WTC11 (cell line): ENCODE results near the gene LYPD6. TPM values are rescaled to one million over a fixed set of nuclear protein-coding genes. Genes with fewer than 3 reads are reported as not detected.

Source experiments
- ATAC-seq: fragments of 200-7000 bp; cut with Tn5 transposase; 2 replicates; pipeline ENCODE4 v1.10.0; 2021; ENCODE audit warnings: mild to moderate bottlenecking, moderate library complexity
- CTCF ChIA-PET: fragments of 300-600 bp; sonication (Branson Sonifier 250); formaldehyde crosslinking; loops from one replicate; lab custom pipeline; 2021; ENCODE audit warnings: antibody characterized with exemption; lab: Charles Lee
- POLR2A ChIA-PET: fragments of 350-600 bp; sonication (Branson Sonifier 250); formaldehyde crosslinking; loops from one replicate; lab custom pipeline; 2021; ENCODE audit warnings: antibody characterized with exemption; lab: Charles Lee
- DNase-seq: peaks from one replicate; pipeline ENCODE4 v3.0.0; 2021; ENCODE audit warnings: low spot score
- H3K27ac Mint-ChIP-seq: 2 replicates; pipeline ENCODE4 v1.8.0; 2021; ENCODE audit warnings: mixed read lengths
- H3K27me3 Mint-ChIP-seq: 2 replicates; pipeline ENCODE4 v1.8.0; 2021; ENCODE audit warnings: low read depth, mild to moderate bottlenecking, moderate library complexity, mixed read lengths
- H3K36me3 Mint-ChIP-seq: 2 replicates; pipeline ENCODE4 v1.8.0; 2021; ENCODE audit warnings: mixed read lengths
- H3K4me1 Mint-ChIP-seq: 2 replicates; pipeline ENCODE4 v1.8.0; 2022; ENCODE audit warnings: mixed read lengths
- H3K4me3 Mint-ChIP-seq: 2 replicates; pipeline ENCODE4 v1.8.0; 2021; ENCODE audit warnings: mild to moderate bottlenecking, moderate library complexity, mixed read lengths
- H3K9me3 Mint-ChIP-seq: 2 replicates; pipeline ENCODE4 v1.8.0; 2021; ENCODE audit warnings: mixed read lengths
- ATF2 ChIP-seq: sonication (generic); formaldehyde crosslinking; IDR thresholded peaks from 2 replicates; pipeline ENCODE4 v1.8.1; 2022; ENCODE audit warnings: low read depth, missing genetic modification reagents, borderline replicate concordance
- ATF6 ChIP-seq: sonication (generic); formaldehyde crosslinking; IDR thresholded peaks from 2 replicates; pipeline ENCODE4 v1.8.1; 2023; ENCODE audit warnings: mild to moderate bottlenecking, missing genetic modification reagents
- CREB1 ChIP-seq: sonication (generic); formaldehyde crosslinking; IDR thresholded peaks from 2 replicates; pipeline ENCODE4 v1.8.0; 2023; ENCODE audit warnings: mild to moderate bottlenecking, missing genetic modification reagents
- CREM ChIP-seq: sonication (generic); formaldehyde crosslinking; IDR thresholded peaks from 2 replicates; pipeline ENCODE4 v1.8.1; 2022; ENCODE audit warnings: mild to moderate bottlenecking, missing genetic modification reagents, moderate library complexity
- E2F5 ChIP-seq: sonication (generic); formaldehyde crosslinking; IDR thresholded peaks from 2 replicates; pipeline ENCODE4 v1.8.1; 2022; ENCODE audit warnings: mild to moderate bottlenecking, moderate library complexity, missing genetic modification reagents
- MXD4 ChIP-seq: fragments of 250-450 bp; sonication (Bioruptor Pico); IDR thresholded peaks from 2 replicates; pipeline ENCODE4 v1.8.0; 2021; ENCODE audit warnings: mild to moderate bottlenecking, moderate library complexity, borderline replicate concordance
- NR1H2 ChIP-seq: sonication (generic); formaldehyde crosslinking; IDR thresholded peaks from 2 replicates; pipeline ENCODE4 v1.9.0; 2021; ENCODE audit warnings: mild to moderate bottlenecking, moderate library complexity, missing genetic modification reagents
- NR2C2 ChIP-seq: sonication (generic); formaldehyde crosslinking; IDR thresholded peaks from 2 replicates; pipeline ENCODE4 v1.8.0; 2022; ENCODE audit warnings: mild to moderate bottlenecking, missing genetic modification reagents
- RELA ChIP-seq: sonication (generic); formaldehyde crosslinking; IDR thresholded peaks from 2 replicates; pipeline ENCODE4 v1.8.1; 2022; ENCODE audit warnings: missing genetic modification reagents, mild to moderate bottlenecking, borderline replicate concordance
- SMAD4 ChIP-seq: sonication (generic); formaldehyde crosslinking; IDR thresholded peaks from 2 replicates; pipeline ENCODE4 v1.8.0; 2022; ENCODE audit warnings: mild to moderate bottlenecking, missing genetic modification reagents
- ZMAT4 ChIP-seq: fragments of 250-450 bp; sonication (Bioruptor Pico); IDR thresholded peaks from 2 replicates; pipeline ENCODE4 v1.9.0; 2021; ENCODE audit warnings: mild to moderate bottlenecking
- ZNF396 ChIP-seq: fragments of 250-450 bp; sonication (Bioruptor Pico); IDR thresholded peaks from 2 replicates; pipeline ENCODE4 v1.8.0; 2021; ENCODE audit warnings: mild to moderate bottlenecking, moderate library complexity, borderline replicate concordance
- ZNF512 ChIP-seq: sonication (generic); formaldehyde crosslinking; IDR thresholded peaks from 2 replicates; pipeline ENCODE4 v1.8.1; 2022; ENCODE audit warnings: missing genetic modification reagents, borderline replicate concordance
- total RNA-seq: library from RNA; stranded (reverse); gene quantifications from 3 replicates; pipeline ENCODE4 v1.2.3, GENCODE V29; 2021
- TF ChIP-seq, protein P1 (sequence below): fragments of 250-450 bp; sonication (Bioruptor Pico); IDR thresholded peaks from 2 replicates; pipeline ENCODE4 v1.9.0; 2021; ENCODE audit warnings: mild to moderate bottlenecking
- TF ChIP-seq, protein P2 (sequence below): sonication (generic); formaldehyde crosslinking; IDR thresholded peaks from 2 replicates; pipeline ENCODE4 v1.8.0; 2023; ENCODE audit warnings: missing genetic modification reagents, mild to moderate bottlenecking, borderline replicate concordance
- TF ChIP-seq, protein P3 (sequence below): sonication (generic); formaldehyde crosslinking; IDR thresholded peaks from 2 replicates; pipeline ENCODE4 v1.8.1; 2023; ENCODE audit warnings: mild to moderate bottlenecking, missing genetic modification reagents, moderate library complexity

Gene LYPD6
- total RNA-seq, 1 experiment from 2014 or later: 4.8 TPM

- TF ChIP-seq RELA (CRISPR knock-in tag) (no peak), SMAD4 (CRISPR knock-in tag) (no peak), CREB1 (CRISPR knock-in tag) (no peak), CREM (CRISPR knock-in tag) (no peak), NR1H2 (CRISPR knock-in tag) (no peak), E2F5 (CRISPR knock-in tag) (no peak), ZNF396 (no peak), NR2C2 (CRISPR knock-in tag) (no peak), ZMAT4 (CRISPR knock-in tag) (no peak), ZNF512 (CRISPR knock-in tag) (no peak), ATF2 (no peak), MXD4 (no peak), ATF6 (CRISPR knock-in tag) (no peak)
- TF ChIP-seq, protein P1, sequence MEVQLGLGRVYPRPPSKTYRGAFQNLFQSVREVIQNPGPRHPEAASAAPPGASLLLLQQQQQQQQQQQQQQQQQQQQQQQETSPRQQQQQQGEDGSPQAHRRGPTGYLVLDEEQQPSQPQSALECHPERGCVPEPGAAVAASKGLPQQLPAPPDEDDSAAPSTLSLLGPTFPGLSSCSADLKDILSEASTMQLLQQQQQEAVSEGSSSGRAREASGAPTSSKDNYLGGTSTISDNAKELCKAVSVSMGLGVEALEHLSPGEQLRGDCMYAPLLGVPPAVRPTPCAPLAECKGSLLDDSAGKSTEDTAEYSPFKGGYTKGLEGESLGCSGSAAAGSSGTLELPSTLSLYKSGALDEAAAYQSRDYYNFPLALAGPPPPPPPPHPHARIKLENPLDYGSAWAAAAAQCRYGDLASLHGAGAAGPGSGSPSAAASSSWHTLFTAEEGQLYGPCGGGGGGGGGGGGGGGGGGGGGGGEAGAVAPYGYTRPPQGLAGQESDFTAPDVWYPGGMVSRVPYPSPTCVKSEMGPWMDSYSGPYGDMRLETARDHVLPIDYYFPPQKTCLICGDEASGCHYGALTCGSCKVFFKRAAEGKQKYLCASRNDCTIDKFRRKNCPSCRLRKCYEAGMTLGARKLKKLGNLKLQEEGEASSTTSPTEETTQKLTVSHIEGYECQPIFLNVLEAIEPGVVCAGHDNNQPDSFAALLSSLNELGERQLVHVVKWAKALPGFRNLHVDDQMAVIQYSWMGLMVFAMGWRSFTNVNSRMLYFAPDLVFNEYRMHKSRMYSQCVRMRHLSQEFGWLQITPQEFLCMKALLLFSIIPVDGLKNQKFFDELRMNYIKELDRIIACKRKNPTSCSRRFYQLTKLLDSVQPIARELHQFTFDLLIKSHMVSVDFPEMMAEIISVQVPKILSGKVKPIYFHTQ (CRISPR knock-in tag): no peak
- TF ChIP-seq, protein P2, sequence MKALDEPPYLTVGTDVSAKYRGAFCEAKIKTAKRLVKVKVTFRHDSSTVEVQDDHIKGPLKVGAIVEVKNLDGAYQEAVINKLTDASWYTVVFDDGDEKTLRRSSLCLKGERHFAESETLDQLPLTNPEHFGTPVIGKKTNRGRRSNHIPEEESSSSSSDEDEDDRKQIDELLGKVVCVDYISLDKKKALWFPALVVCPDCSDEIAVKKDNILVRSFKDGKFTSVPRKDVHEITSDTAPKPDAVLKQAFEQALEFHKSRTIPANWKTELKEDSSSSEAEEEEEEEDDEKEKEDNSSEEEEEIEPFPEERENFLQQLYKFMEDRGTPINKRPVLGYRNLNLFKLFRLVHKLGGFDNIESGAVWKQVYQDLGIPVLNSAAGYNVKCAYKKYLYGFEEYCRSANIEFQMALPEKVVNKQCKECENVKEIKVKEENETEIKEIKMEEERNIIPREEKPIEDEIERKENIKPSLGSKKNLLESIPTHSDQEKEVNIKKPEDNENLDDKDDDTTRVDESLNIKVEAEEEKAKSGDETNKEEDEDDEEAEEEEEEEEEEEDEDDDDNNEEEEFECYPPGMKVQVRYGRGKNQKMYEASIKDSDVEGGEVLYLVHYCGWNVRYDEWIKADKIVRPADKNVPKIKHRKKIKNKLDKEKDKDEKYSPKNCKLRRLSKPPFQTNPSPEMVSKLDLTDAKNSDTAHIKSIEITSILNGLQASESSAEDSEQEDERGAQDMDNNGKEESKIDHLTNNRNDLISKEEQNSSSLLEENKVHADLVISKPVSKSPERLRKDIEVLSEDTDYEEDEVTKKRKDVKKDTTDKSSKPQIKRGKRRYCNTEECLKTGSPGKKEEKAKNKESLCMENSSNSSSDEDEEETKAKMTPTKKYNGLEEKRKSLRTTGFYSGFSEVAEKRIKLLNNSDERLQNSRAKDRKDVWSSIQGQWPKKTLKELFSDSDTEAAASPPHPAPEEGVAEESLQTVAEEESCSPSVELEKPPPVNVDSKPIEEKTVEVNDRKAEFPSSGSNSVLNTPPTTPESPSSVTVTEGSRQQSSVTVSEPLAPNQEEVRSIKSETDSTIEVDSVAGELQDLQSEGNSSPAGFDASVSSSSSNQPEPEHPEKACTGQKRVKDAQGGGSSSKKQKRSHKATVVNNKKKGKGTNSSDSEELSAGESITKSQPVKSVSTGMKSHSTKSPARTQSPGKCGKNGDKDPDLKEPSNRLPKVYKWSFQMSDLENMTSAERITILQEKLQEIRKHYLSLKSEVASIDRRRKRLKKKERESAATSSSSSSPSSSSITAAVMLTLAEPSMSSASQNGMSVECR (CRISPR knock-in tag): no peak
- TF ChIP-seq, protein P3, sequence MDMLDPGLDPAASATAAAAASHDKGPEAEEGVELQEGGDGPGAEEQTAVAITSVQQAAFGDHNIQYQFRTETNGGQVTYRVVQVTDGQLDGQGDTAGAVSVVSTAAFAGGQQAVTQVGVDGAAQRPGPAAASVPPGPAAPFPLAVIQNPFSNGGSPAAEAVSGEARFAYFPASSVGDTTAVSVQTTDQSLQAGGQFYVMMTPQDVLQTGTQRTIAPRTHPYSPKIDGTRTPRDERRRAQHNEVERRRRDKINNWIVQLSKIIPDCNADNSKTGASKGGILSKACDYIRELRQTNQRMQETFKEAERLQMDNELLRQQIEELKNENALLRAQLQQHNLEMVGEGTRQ (CRISPR knock-in tag): no peak
- Mint-ChIP-seq H3K4me3 (no peak overlapping the region), H3K4me1 (peaks cover 16% of the 10 kb centered on the region), H3K9me3 (no peaks in the 10 kb centered on the region), H3K27ac (no peak overlapping the region), H3K36me3 (no peaks in the 10 kb centered on the region), H3K27me3 (no peaks in the 10 kb centered on the region)
- DNase-seq (no peak), ATAC-seq (no peak)
- CTCF ChIA-PET: no interaction called here
- POLR2A ChIA-PET: no interaction called here
These were observed 64.5 kb downstream of the LYPD6 start for GRCh38 chr2:149394864-149395263.
